Hematopoietic multipotent progenitor cell treated with erythropoietin and hydrocortisone succinate and interleukin-3 and kit ligand, for 17 days (in vitro differentiated cells): ENCODE data around the gene FAM72D.
"Not testable (repeated sequence)": the region's sequence is repeated elsewhere in the genome, so short reads cannot be mapped to it uniquely, and the experiment has no call there.

Experiments used
- DNase-seq: peaks from one replicate; pipeline ENCODE4 v3.0.0-alpha.2; 2015; ENCODE audit warnings: low spot score

The FAM72D gene

DNA sequence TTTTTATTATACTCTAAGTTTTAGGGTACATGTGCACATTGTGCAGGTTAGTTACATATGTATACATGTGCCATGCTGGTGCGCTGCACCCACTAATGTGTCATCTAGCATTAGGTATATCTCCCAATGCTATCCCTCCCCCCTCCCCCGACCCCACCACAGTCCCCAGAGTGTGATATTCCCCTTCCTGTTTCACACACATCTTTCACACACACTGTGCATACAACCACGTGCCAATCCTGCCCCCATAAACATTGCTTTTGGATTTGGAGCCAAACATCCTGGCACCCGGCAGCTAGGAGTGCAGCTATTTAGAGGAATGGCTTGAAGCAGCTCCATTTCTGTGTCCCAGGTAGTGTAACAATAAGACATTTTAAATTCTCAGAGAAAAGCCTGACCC, 51.4 kb downstream of the FAM72D start:
- not testable (repeated sequence) for DNase-seq

DNA sequence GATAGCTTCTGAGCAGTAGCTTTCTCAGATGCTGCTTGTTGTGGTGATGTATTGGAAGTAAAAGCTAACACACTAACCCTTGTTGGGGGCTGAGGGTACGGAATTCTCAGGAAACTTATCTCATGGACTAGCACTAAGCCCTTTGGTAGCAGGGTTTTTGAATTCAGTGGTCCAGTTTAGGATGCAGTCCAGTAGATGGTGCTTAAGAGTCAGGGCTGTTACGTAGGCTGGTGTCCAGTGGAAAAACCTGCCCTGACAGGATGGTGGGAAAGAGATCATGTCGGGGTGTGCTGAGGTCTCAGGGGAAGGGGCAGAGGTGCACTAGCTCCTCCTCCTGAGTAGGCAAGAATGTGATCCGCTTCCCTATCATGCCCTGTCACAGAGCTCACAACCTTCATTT, 59.6 kb downstream of the FAM72D start:
- DNase-seq, result not testable (repeated sequence)

DNA sequence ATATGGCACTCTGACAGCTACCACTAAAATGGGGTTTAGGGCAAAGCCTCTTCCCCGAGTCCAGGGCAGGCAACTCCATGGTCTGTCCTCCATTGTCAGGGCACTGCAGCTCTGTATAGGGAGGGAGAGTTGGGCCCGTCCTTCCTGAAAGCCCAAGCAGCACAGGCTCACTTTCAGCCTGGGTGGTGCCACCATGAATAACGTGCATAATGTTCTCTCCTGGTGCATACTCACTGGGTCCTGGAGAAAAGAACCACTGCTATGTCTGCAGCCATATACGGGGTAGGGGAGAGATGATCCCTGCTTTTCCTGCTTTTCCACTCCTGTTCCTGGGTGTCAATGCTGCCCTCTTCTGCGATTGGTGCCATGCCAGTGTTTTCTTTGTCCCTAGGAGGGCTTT, 60.1 kb downstream of the FAM72D start:
- DNase-seq, result not testable (repeated sequence)

DNA sequence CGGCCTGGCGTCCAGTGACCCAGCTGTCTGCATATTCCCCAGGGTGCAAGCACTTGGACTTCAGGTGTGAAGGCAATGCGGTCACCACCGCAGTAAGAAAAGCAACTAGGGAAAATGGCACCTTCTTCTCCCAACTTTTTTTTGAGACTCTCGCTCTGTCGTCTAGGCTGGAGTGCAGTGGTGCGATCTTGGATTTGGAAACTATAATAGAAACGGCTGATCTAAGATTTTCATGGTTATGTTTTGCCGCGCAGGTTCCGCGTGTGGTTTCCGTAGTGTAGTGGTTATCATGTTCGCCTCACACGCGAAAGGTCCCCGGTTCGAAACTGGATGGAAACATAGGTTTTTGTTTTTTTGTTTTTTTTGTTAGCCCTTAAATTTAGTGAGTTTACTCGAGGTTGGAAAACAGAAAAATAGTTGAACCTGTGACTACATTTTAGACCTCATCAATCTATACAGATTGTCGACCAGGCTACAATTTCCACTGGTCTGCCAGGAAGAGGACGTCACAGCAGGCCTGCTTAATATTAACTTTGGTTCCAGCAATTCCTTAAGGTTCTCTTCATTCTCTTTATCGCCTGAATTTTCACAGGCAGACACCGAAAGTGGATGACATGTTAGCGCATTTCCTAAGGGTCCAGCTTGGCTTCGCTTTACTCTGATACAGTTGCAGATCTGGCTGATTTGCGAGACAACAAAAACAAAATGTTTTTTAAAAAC, 61.3 kb downstream of the FAM72D start:
- peak; percentile 34 for DNase-seq

DNA sequence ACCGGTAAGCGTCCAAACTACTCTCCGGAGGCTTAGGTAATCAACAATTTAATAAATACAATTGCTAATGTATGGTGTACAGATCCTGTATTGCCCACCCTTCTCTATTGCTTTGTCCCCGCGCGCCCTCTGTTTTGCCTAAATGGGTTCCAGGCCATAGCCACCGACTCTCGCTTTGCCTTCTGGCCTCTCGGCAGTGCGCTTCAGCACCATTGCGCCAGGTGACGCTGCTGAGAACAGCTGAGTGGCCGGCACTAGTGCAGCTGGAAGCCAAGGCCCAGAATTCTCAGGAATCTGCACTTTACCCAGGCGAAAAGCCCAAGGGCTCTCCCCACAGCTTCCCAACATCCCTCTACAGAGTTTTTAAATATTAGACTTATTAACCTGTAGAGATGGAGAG, 61.9 kb downstream of the FAM72D start:
- not testable (repeated sequence) for DNase-seq

DNA sequence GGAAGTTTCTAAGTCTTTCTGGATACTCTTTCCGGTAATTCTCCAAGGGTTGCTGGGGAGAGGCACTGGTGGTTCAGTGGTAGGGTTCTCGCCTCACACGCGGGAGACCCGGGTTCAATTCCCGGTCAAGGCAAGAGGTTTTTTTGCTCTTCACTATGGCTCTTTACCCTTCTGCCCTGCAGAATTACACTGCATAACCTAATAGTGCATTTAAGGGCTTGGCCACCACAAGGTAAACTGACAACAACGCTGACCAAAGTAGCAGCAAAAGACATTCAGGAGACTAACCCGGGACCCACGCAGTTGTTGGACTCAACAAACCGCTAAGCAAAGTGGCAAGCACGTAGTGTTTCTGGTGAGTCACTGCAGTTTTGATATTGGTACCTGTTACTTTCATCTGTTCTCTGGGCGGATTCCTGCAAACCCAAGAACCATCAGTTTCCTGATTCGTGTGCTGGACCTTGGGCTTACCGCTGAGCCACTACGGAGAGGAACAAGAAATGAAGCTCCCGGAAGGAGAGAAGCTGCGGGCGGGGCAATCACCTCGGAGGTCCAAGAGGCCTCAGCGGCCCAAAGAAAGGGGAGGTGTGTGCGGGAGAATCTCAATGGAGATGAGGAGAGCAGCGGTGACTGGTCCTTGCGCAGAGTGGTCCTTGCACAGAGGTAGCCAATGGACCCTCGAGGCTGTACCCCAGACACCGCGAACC, 65.4 kb downstream of the FAM72D start:
- DNase-seq, result not testable (repeated sequence)
